ENCODE measurements around the gene NAT10. TPM values are rescaled to one million over a fixed set of nuclear protein-coding genes. Genes with fewer than 3 reads are reported as not detected.

NAT10 gene
- total RNA-seq = 14.1 and 15.9 TPM in 2 replicates

GRCh38 chr11:34105079-34105956 is at the start of gene NAT10:
Gene NAT10, plus strand, starts transcription at chr11:34105629. Its CDS starts 2,597 bp downstream, at chr11:34108226.

Other genes starting within 250 kb of the NAT10 start
- gene LMO2, start 213.6 kb upstream of the NAT10 start, total RNA-seq = 0.51 and 2.6 TPM in 2 replicates
- 107 and 120 TPM in 2 replicates for gene CAPRIN1, start 53.9 kb upstream of the NAT10 start, total RNA-seq